HG02938 (cell line): ENCODE data around the gene TRIM63.
"Not testable (repeated sequence)": the region's sequence is repeated elsewhere in the genome, so short reads cannot be mapped to it uniquely, and the experiment has no call there.

Experiments
- ATAC-seq: cut with Tn5 transposase; IDR thresholded peaks from one replicate; pipeline ENCODE4 v1.9.1; 2021; ENCODE audit warnings: mild to moderate bottlenecking, moderate library complexity; ENCODE audit not compliant: unreplicated experiment

The TRIM63 gene

GRCh38 chr1:26067432-26067911 is at the start of gene TRIM63:
Gene TRIM63 (minus strand): TSS chr1:26067630. CDS start chr1:26067494, 136 bp downstream.
- ATAC-seq: no peak

- no peak for ATAC-seq
These were observed 46.9 kb upstream of the TRIM63 start for GRCh38 chr1:26114165-26114927.

DNA sequence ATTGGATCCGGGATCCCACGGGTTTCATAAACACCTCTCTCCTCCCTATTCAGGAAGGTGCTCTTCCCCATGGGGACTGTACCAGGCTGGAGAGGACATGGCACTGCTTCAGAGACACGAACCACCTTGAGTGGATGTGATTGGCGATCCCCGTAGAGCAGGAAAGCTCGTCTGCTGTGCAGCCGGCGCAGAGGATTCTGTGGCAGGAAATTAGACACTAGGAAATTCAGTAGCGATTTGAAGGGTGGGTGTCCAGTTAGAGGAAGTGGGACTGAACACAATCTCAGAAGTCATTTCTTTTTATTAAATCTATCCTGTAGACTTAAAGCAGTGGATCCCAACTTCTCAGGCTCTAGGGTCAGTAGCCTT is 45.0 kb upstream of the TRIM63 start:
- no peak for ATAC-seq

- ATAC-seq: peak; percentile 57
These were observed 44.3 kb upstream of the TRIM63 start, which contains the start of gene PDIK1L for GRCh38 chr1:26111530-26112406. Gene PDIK1L (plus strand): TSS chr1:26111824. CDS start chr1:26114309, 2,485 bp downstream.

GRCh38 chr1:26110731-26111529 is 43.5 kb upstream of the TRIM63 start:
- ATAC-seq: peak; percentile 45

DNA sequence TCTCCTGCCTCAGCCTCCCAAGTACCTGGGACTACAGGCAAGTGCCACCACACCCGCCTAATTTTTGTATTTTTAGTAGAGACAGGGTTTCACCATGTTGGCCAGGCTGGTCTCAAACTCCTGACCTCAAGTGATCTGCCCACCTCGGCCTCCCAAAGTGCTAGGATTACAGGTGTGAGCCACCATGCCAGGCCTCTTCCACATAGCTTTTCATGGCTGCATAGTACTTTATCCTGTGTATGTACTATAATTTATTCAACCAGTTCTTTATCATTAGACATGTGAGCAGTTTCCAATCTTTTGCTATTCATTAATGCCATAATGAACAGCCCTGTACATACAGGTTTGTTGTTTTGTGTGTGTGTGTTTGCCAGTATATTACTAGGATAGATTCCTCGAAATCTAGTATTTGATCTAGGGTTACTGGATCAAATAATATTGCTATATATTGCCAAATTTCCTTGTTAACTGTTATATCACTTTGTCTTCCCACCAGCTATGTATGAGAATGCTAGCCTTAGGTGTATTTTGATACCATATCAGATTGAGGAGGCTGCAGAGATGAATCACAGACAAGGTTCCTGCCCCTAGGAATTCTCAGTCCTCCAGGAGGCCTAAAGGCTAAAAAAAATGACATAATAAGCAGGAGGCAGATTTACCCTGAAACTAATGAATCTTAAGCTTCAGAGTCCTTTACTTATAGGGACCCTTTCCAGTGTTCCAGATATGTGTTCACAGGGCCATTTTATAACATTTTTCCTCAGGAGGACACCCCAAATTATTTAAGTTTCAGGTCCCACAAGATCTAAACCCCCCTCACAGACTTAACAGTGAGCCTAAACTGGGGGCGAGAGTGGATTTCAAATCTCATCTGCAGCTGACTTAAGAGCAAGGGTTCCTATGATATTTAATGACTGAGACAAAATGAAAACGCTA is 42.1 kb upstream of the TRIM63 start:
- ATAC-seq: no peak

- not testable (repeated sequence) for ATAC-seq
These were observed 37.8 kb upstream of the TRIM63 start for GRCh38 chr1:26105226-26105548.

GRCh38 chr1:26102526-26102925 is 35.1 kb upstream of the TRIM63 start:
- ATAC-seq: no peak

- no peak for ATAC-seq
These were observed 34.7 kb upstream of the TRIM63 start for GRCh38 chr1:26102119-26102518.

GRCh38 chr1:26100204-26100603 is 32.8 kb upstream of the TRIM63 start:
- ATAC-seq: not testable (repeated sequence)

GRCh38 chr1:26099780-26100179 is 32.4 kb upstream of the TRIM63 start:
- ATAC-seq: no peak

DNA sequence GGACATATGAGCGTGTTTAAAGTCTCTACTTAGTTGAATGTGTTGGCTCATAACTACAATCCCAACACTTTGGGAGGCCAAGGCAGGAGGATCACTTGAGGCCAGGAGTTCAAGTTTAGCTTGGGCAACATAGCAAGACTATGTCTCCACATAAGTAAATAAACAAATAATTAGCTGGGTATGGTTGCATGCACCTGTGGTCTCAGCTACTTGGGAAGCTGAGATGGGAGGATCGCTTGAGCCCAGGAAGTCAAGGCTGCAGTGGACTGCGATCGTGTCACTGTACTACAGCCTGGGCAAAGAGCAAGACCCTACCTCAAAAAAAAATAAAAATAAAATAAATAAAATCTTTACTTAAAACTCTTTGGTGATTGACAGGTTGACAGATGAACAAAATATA is 31.2 kb upstream of the TRIM63 start:
- ATAC-seq: no peak

- no peak for ATAC-seq
These were observed 30.3 kb upstream of the TRIM63 start for GRCh38 chr1:26097696-26098095.

GRCh38 chr1:26096471-26096870 is 29.0 kb upstream of the TRIM63 start:
- no peak for ATAC-seq

- ATAC-seq: no peak
These were observed 27.4 kb upstream of the TRIM63 start for GRCh38 chr1:26094677-26095383.

- no peak for ATAC-seq
These were observed 26.7 kb upstream of the TRIM63 start for GRCh38 chr1:26094076-26094669.

- not testable (repeated sequence) for ATAC-seq
These were observed 26.1 kb upstream of the TRIM63 start for GRCh38 chr1:26093569-26093968.

- no peak for ATAC-seq
These were observed 25.0 kb upstream of the TRIM63 start for GRCh38 chr1:26092422-26092821.

DNA sequence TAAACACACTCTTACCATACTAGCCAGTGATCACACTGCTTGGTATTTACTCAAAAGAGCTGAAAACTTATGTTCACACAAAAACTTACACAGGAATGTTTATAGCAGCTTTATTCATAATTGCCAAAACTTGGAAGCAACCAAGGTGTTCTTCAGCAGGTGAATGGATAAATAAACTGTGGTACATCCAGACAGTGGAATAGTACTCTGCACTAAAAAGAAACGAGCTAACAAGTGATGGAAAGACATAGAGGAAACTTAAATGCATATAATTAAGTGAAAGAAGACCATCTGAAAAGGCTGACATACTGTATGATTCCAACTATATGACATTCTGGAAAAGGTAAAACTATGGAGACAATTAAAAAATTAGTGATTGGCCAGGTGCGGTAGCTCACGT is 23.5 kb upstream of the TRIM63 start:
- no peak for ATAC-seq
